Motor neuron (in vitro differentiated cells): ENCODE data around the gene DSE. TPM values are rescaled to one million over a fixed set of nuclear protein-coding genes. Genes with fewer than 3 reads are reported as not detected.

ENCODE experiments used
- ATAC-seq, 8 experiments: fragments of 200-7000 bp; cut with Tn5 transposase; replicated peaks in 6 of 8; 2 replicates each; pipeline ENCODE4 v1.8.0; 2021; ENCODE audit warnings: mild to moderate bottlenecking in 8 of 8, moderate library complexity in 8 of 8
- H3K27ac ChIP-seq, 2 donors: fragments of 250-450 bp; sonication (Bioruptor Pico); 2 replicates each; pipeline ENCODE4 v1.9.0; 2021; ENCODE audit warnings: antibody characterized with exemption in 2 of 2, mild to moderate bottlenecking in 2 of 2, moderate library complexity in 1 of 2
- H3K4me1 ChIP-seq, 2 donors: fragments of 250-450 bp; sonication (Bioruptor Pico); replicated peaks in 1 of 2; 2 replicates each; pipeline ENCODE4 v1.6.1; 2021; ENCODE audit warnings: antibody characterized with exemption in 2 of 2, mild to moderate bottlenecking in 2 of 2, moderate library complexity in 1 of 2
- H3K4me3 ChIP-seq, 5 donors: fragments of 250-450 bp; sonication (Bioruptor Pico); 2 replicates each; pipeline ENCODE4 v1.9.0; 2021; ENCODE audit warnings: antibody characterized with exemption in 5 of 5, mild to moderate bottlenecking in 5 of 5, moderate library complexity in 4 of 5
- WGBS, 10 experiments: fragments of 450-650 bp; shearing (Covaris generic); methylation state at CpG; one replicate each; pipeline ENCODE4 v1.0.0; 2022; 5-methylcytosine and 5-hydroxymethylcytosine counted together
- in situ Hi-C, 9 experiments: fragments of 400-800 bp; cut with MboI; loops; one replicate each; pipeline ENCODE4 v1.15.0; 2021; ENCODE audit warnings: low sequenced_read_pairs in 9 of 9, low pct_unique_long_range_greater_than_20kb in 2 of 9; ENCODE audit not compliant: unreplicated experiment in 9 of 9
- total RNA-seq, 8 experiments: library from RNA; unstranded; fragments of 300-600 nt; gene quantifications; 2 replicates each; pipeline versions ENCODE4 v1.2.3 to v1.2.4, GENCODE V29; 2022

DSE gene
- total RNA-seq, 8 experiments from 2014 or later: 6.3 to 39.8 (median 15.8) TPM

GRCh38 chr6:116382587-116382986, 11.8 kb downstream of the DSE start:
- in situ Hi-C loops: no loop called here
- no peak overlapping the region for H3K27ac ChIP-seq
- WGBS, 10 experiments: 86 to 100% (median 100%) methylated on average over 1 of the region's 1 CpG; no CpG with 5 or more reads in 2 of the 10 experiments
- no peak overlapping the region for H3K4me3 ChIP-seq
- no peaks in the 10 kb centered on the region for H3K4me1 ChIP-seq
- ATAC-seq: no peak

GRCh38 chr6:116384727-116385458, 14.1 kb downstream of the DSE start:
- in situ Hi-C loops: no loop called here
- H3K4me1 ChIP-seq: no peaks in the 10 kb centered on the region
- no peak for ATAC-seq
- 71 to 100% (median 95%) methylated on average over 1 to 3 of the region's 3 CpGs; no CpG with 5 or more reads in 2 of the 10 experiments for WGBS, 10 experiments
- H3K4me3 ChIP-seq: no peak overlapping the region
- H3K27ac ChIP-seq: no peak overlapping the region

- no peaks in the 10 kb centered on the region for H3K4me1 ChIP-seq
- peak in 3 of 8 experiments; percentile 68 to 85 (median 85) for ATAC-seq
- no peak overlapping the region for H3K27ac ChIP-seq
- no peak overlapping the region for H3K4me3 ChIP-seq
- 0 to 100% (median 50%) methylated on average over 1 of the region's 1 CpG; no CpG with 5 or more reads in 2 of the 10 experiments for WGBS, 10 experiments
- in situ Hi-C loops: no loop called here
These were observed 14.7 kb downstream of the DSE start for GRCh38 chr6:116385459-116385802.

- Histone ChIP-seq H3K4me1 (no peaks in the 10 kb centered on the region), H3K4me3 (no peak overlapping the region), H3K27ac (no peak overlapping the region)
- ATAC-seq: no peak
- in situ Hi-C loops: no loop called here
These were observed 15.2 kb downstream of the DSE start for GRCh38 chr6:116385921-116386320.

- no peaks in the 10 kb centered on the region for H3K4me1 ChIP-seq
- H3K4me3 ChIP-seq: no peak overlapping the region
- in situ Hi-C loops: no loop called here
- ATAC-seq: peak in 2 of 8 experiments; percentile 13 to 51
- WGBS, 10 experiments: 0 to 100% (median 82%) methylated on average over 1 to 4 of the region's 4 CpGs
- H3K27ac ChIP-seq: no peak overlapping the region
These were observed 16.0 kb downstream of the DSE start for GRCh38 chr6:116386581-116387299.

GRCh38 chr6:116387374-116387773, 16.6 kb downstream of the DSE start:
- Histone ChIP-seq H3K4me1 (no peaks in the 10 kb centered on the region), H3K4me3 (no peak overlapping the region), H3K27ac (no peak overlapping the region)
- in situ Hi-C loops: no loop called here
- ATAC-seq: peak in 1 of 8 experiments; percentile 40
- 38 to 100% (median 81%) methylated on average over 1 to 3 of the region's 3 CpGs for WGBS, 10 experiments

- Histone ChIP-seq H3K27ac (no peak overlapping the region), H3K4me1 (peaks cover 4 to 10% of the 10 kb centered on the region in 2 donors), H3K4me3 (no peak overlapping the region)
- in situ Hi-C loops: no loop called here
- WGBS, 10 experiments: 60 to 100% (median 87%) methylated on average over 1 to 3 of the region's 3 CpGs
- ATAC-seq: no peak
These were observed 18.2 kb downstream of the DSE start for GRCh38 chr6:116388924-116389323.

- Histone ChIP-seq H3K4me1 (peaks cover 4 to 12% of the 10 kb centered on the region in 2 donors), H3K4me3 (no peak overlapping the region), H3K27ac (no peak overlapping the region)
- in situ Hi-C loops: no loop called here
- no peak for ATAC-seq
These were observed 18.6 kb downstream of the DSE start for GRCh38 chr6:116389357-116389756.

- Histone ChIP-seq H3K4me3 (no peak overlapping the region), H3K4me1 (peaks cover 4 to 12% of the 10 kb centered on the region in 2 donors), H3K27ac (no peak overlapping the region)
- in situ Hi-C loops: no loop called here
- ATAC-seq: no peak
- 78 to 100% (median 96%) methylated on average over 3 to 4 of the region's 4 CpGs for WGBS, 10 experiments
These were observed 19.8 kb downstream of the DSE start for GRCh38 chr6:116390581-116390980.

GRCh38 chr6:116392132-116393013, 21.6 kb downstream of the DSE start:
- no peak overlapping the region for H3K4me3 ChIP-seq
- in situ Hi-C loops: no loop called here
- H3K27ac ChIP-seq: no peak overlapping the region
- peaks cover 4 to 12% of the 10 kb centered on the region in 2 donors for H3K4me1 ChIP-seq
- 55 to 100% (median 91%) methylated on average over 1 to 10 of the region's 10 CpGs; no CpG with 5 or more reads in 1 of the 10 experiments for WGBS, 10 experiments
- ATAC-seq: no peak

GRCh38 chr6:116393430-116393829, 22.7 kb downstream of the DSE start:
- no peak overlapping the region for H3K27ac ChIP-seq
- H3K4me3 ChIP-seq: no peak overlapping the region
- peaks cover 9 to 20% of the 10 kb centered on the region in 2 donors for H3K4me1 ChIP-seq
- peak in 4 of 8 experiments; percentile 11 to 50 (median 30) for ATAC-seq
- in situ Hi-C loops: no loop called here
- WGBS, 10 experiments: 0 to 83% (median 20%) methylated on average over 1 of the region's 1 CpG; no CpG with 5 or more reads in 2 of the 10 experiments

GRCh38 chr6:116395647-116396046, 24.9 kb downstream of the DSE start:
- in situ Hi-C loops: no loop called here
- Histone ChIP-seq H3K27ac (no peak overlapping the region), H3K4me3 (no peak overlapping the region), H3K4me1 (peaks cover 14 to 27% of the 10 kb centered on the region in 2 donors)
- no peak for ATAC-seq
- WGBS, 10 experiments: 75 to 100% (median 96%) methylated on average over 2 to 3 of the region's 3 CpGs; no CpG with 5 or more reads in 1 of the 10 experiments

- in situ Hi-C loops: no loop called here
- H3K4me3 ChIP-seq: no peak overlapping the region
- WGBS, 10 experiments: 63 to 100% (median 93%) methylated on average over 2 to 5 of the region's 5 CpGs; no CpG with 5 or more reads in 2 of the 10 experiments
- no peak for ATAC-seq
- peaks cover 14 to 27% of the 10 kb centered on the region in 2 donors for H3K4me1 ChIP-seq
- H3K27ac ChIP-seq: no peak overlapping the region
These were observed 25.7 kb downstream of the DSE start for GRCh38 chr6:116396441-116396840.
